B cell (primary cell): ENCODE data around the gene IL20.

Source experiments
- CTCF ChIP-seq: fragments of 200-600 bp; IDR thresholded peaks from one replicate; pipeline ENCODE4 v1.8.0; 2022; ENCODE audit warnings: antibody characterized with exemption, mild to moderate bottlenecking
- EZH2 ChIP-seq: IDR thresholded peaks from 2 replicates; pipeline ENCODE4 v1.6.1; 2012; ENCODE audit warnings: borderline replicate concordance, low read depth, mild to moderate bottlenecking, moderate library complexity, low read length; ENCODE audit not compliant: insufficient read depth, poor library complexity, severe bottlenecking

GRCh38 chr1:206867716-206868115 lies 2.3 kb downstream of the IL20 start:
- TF ChIP-seq EZH2 (no peak), CTCF (no peak)
